ENCODE results near the gene RNF166. TPM values are rescaled to one million over a fixed set of nuclear protein-coding genes. Genes with fewer than 3 reads are reported as not detected.
A peak's percentile ranks its signal among the peaks of the same experiment; 100 is the strongest.

RNF166 gene
- 29.9 TPM for total RNA-seq (ENCODE audit: insufficient read depth, low replicate concordance)

DNA sequence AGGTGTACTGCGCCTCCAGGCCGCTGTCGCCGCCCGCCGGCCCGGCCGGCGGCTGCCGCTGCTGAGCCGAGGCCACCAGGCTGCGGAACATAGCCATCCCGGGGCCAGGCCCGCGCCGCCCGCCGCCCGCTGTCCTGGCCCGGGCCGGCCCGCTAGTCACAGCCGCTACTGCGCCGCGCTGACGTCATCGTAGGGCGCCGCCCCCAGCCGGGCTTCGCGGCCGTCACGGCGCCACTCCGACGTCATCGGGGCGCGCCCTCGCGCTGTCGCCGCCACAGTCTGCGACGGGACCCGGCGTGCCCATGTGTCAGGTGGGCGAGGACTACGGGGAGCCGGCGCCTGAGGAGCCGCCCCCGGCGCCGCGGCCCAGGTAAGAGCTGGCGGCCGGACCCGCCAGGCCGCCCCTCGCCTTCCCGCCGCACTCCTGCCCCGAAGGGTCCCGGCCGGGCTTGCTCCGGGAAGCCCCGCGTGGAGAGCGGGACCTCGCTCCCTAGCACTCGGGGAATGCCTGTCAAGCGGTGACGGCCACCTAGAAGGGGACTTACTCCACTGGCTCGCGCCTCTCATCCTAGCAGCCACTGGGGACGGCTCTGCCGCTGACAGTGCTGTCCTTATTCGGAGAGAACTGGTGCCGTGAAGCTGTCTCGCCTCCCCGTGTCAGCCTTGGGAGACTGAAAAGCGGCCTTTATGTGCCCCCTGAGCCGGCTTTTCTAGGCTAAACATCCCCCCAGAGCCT, at the start of gene RNF166, which contains the start of gene CTU2:
Gene RNF166 (minus strand): TSS at position 180 of the 736 bp plus-strand sequence. CDS start 83 bp downstream, at position 97.
Gene CTU2 (plus strand): TSS at position 275 of the 736 bp plus-strand sequence. CDS start 28 bp downstream, at position 303.
- peak; percentile 81 for DNase-seq (ENCODE audit: low spot score)

- no peak for DNase-seq (ENCODE audit: low spot score)
These were observed 48.9 kb upstream of the RNF166 start for GRCh38 chr16:88754912-88755744.

- no peak for DNase-seq (ENCODE audit: low spot score)
These were observed 48.1 kb upstream of the RNF166 start for GRCh38 chr16:88754109-88754911.

- DNase-seq (ENCODE audit: low spot score): no peak
These were observed 47.4 kb upstream of the RNF166 start for GRCh38 chr16:88753602-88754001.

GRCh38 chr16:88753191-88753590, 47.0 kb upstream of the RNF166 start:
- no peak for DNase-seq (ENCODE audit: low spot score)

DNA sequence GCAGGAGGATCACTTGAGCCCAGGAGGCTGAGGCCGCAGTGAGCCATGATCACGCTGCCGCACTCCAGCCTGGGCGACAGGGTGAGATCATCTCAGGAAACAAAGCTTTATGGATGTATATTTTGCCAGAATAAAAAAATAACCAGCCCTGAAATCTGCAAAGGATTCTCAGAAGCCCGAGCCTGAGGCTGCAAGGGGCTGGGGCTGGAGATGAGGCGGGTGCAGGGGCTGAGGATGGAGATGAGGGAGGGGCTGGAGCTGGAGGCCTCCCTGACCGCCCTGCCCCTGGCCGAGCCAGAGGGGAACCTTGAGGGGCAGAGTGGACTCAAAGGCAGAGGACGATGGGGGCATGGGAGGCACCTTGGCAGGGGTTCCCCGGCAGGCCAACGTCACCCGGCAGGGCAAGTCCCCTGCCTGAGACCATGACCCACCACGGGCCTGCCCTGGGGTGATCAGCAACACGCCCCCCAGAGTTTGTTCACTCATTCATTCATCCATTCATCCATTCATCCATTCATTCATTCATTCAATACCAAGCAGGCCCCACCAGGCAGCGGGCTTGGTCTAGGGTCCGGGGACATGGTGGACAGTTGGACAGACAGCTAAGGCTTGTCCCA, 46.3 kb upstream of the RNF166 start:
- DNase-seq (ENCODE audit: low spot score): no peak

- DNase-seq (ENCODE audit: low spot score): no peak
These were observed 44.6 kb upstream of the RNF166 start for GRCh38 chr16:88750854-88751253.

DNA sequence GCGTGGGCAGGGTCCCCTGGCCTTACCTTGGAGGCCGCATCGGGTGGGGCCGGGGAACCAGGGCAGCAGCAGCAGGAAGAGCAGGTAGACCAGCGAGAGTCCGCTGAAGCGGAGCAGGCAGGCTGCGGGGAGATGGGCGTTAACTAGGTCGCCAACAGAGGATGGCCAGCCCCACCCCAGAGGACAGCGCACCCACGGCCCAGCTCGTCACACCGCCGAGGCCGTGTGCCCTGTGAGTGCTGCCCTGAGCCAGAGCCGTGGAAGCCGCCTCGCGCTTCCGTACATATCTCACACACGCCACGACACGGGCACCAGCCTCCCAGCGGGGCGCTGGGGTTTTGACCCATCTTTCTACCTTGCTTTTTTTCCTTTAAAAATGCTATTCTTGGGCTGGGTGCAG, 43.1 kb upstream of the RNF166 start:
- DNase-seq (ENCODE audit: low spot score): no peak

DNA sequence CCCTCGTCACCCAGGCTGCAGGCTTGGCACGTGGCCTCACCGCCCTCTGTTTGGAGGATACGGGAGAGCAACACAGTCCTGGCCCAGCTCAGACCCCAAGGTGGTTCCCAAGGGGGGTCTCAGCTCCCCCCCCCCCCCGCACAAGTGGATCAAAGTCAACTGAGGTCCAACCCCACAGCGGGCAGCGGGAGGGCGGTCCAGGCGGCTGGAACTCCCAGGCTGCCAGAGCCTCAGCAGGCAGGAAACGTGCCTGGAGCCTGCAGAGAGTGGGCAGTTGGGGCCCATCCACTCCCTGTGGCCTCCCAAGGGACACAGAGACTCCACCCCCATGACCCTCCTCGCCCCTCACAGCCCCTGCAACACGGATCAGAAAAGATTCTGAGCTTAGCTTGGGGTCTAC, 42.2 kb upstream of the RNF166 start:
- no peak for DNase-seq (ENCODE audit: low spot score)

DNA sequence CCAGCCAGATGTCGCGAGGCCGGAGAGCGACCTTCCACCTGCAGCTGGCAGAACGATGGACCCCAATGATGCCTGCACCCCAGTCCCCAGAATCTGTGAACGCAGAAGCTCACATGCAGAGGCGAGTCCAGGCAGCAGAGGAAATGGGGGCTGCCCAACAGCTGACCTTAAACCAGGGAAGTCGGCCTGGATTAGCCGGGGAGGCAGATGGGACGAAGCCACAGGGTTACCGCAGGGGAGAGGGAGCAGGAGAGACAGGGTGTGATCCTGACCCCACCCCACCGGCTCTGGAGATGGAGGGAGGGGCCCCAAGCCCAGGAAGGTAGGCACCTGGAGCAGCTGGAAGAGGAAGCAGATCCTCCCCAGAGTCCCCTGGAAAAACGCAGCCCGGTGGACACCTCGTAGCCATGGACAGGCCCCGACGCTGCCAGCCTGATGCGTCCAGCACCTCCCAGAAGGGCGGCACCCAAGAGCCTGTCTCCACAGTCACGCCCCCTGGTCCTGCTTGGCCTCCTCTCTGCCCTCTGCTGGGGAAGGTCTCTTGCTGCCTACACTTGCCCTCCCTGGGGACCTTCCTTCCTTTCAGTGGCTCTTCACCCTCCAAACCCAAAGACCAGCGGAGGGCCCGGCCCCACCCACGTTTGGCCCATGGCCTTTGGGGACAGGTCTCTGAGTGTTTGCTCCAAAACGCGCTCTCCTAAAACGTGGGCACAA, 41.5 kb upstream of the RNF166 start:
- no peak for DNase-seq (ENCODE audit: low spot score)

- DNase-seq (ENCODE audit: low spot score): peak; percentile 35
These were observed 40.3 kb upstream of the RNF166 start for GRCh38 chr16:88746506-88746905.

GRCh38 chr16:88744577-88745521, 38.6 kb upstream of the RNF166 start:
- DNase-seq (ENCODE audit: low spot score): no peak

DNA sequence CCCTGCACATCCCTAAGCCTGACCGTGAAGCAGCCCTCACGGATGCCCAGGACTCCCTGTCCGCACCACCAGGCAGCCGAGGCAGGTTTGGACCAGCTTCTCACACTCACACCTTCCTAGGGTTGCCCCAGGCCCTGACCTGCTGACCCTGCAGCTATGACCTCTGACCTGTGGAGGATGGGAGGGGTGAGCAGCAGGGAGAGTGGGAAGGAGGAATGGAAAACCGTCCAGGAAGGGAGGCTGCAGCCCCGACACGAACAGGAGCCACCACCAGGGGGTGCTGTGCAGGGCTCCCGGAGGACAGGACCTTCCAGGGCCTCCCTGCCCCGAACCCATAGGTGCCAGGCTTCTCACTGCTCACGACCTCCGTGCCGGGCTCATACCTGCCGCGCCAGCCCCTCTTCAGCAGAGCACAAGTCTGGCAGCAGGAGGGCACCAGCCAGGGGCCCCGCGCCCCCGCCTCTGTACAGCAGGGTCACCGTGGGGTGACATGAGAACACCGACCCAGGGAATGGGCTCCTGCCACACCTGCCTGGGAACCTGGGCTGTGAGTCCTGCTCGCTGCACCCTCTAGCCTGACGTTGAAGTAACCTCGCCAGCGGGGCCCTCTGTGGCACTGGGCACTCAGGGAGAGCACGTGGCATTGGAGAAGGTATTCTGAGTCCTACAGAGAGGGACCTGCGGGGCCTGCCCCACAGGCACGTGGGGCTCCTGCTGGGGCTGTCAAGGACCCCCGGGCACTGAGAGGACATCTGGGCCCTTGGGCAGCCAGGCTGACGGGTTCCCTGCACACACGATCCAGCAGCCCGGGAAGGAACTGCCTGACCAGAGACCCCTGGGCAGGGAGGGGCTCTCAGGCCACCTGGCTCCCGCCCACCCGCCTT, 37.7 kb upstream of the RNF166 start:
- DNase-seq (ENCODE audit: low spot score): peak; percentile 58

DNA sequence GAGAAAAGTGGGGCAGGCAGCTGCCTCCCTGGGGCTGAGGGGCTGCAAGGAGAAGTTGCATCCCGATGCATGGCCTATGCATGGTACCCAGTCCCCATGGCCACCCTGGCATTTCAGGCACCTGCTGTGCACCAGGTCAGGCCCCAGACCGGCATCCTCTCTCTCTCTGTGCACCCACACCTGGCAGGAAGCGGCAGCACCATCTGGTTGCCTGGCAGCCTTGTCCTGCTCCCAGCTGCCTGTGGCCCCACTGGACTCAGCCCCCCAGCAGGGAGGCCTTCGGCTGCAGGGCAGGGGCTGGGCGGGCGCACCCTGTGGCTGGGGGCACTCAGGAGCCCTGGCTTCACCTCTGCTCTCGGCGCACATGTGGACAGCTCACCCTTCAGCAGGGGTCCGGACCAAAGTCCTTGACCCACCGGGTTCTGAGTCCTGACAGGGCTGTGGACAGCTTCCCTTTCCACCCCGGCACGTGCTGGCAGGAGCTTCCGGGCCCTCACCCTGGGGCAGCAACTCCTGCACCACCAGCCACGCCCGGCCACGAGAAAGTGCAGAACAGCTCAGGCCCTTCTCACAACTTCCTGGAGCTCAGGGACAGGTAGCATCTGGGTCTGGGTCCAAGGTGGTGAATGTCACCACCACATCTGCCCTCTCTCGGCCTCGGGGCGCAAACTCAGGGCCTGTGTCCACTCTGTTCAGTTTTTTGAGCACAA, 36.8 kb upstream of the RNF166 start:
- DNase-seq (ENCODE audit: low spot score): no peak

- DNase-seq (ENCODE audit: low spot score): no peak
These were observed 35.2 kb upstream of the RNF166 start for GRCh38 chr16:88741368-88741767.

- no peak for DNase-seq (ENCODE audit: low spot score)
These were observed 34.5 kb upstream of the RNF166 start for GRCh38 chr16:88740727-88741055.

DNA sequence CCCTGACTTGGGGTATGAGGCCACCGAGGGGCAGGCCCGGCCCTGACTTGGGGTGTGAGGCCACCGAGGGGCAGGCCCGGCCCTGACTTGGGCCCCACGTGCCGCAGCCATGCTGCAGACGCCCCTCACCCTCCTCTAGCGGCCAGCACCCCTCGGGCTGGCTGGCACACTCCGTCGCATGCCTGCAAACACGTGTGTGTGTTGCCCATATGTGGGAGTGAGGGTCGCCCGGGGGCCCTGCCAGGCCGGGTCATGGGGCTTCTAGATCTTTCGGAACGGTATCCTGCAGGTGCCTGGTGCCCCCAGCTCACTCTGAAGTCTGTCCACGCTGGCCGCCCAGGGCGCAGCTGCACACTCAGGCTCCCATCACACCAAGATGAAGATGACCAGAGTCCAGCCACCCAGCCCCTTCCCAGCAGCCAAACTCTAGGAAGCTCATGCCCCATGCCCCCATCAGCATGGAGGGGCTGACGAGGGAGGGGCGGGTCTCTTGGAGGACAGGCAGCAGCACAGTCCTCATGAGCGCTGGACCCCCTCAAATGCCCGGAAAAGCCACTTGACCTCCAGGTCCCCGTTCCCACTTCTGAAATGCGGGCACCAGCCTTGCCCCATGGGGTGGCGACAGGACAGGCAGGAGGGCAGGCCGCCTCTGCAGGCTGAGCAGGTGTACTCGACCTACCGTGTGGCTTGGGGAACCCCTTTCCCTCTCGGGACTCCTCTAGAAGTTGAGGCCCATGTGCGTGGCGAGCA, 33.9 kb upstream of the RNF166 start:
- DNase-seq (ENCODE audit: low spot score): no peak
